ENCODE measurements around the gene JUN. TPM values are rescaled to one million over a fixed set of nuclear protein-coding genes. Genes with fewer than 3 reads are reported as not detected.
A peak's percentile ranks its signal among the peaks of the same experiment; 100 is the strongest.

Gene JUN
- total and polyA plus RNA-seq, 2 experiments from 2014 or later: 29.3 to 126 TPM

DNA sequence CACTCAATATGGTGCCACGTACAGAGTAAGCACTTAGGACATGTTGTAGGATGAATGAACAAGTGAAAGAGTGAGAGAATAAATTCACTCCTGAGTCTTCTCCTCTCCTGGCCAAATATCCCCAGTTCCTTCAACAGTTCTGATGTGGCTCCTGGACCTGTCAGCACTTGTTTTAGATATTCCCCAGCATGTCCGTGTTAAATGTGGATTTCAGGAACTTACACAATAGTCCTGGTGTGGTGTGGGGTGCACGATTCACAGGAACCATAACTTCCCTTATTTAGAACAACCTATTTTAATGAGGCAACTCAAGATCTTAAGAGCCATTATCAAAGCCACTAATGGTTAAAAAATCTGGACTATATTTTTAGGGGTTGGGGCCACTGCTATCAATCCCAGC is 45.0 kb downstream of the JUN start:
- Histone ChIP-seq H3K4me3 (no peak overlapping the region), H3K27ac (no peak overlapping the region), H3K9me3 (ENCODE audit: low read depth) (no peaks in the 10 kb centered on the region), H3K36me3 (no peaks in the 10 kb centered on the region), H3K4me1 (ENCODE audit: low read depth) (peaks cover 3% of the 10 kb centered on the region), H3K27me3 (no peaks in the 10 kb centered on the region)
- peak in 1 of 2 donors; percentile 53 for DNase-seq (ENCODE audit: low read depth in 1 of 2, low spot score in 1 of 2)
- TF ChIP-seq, protein P1, sequence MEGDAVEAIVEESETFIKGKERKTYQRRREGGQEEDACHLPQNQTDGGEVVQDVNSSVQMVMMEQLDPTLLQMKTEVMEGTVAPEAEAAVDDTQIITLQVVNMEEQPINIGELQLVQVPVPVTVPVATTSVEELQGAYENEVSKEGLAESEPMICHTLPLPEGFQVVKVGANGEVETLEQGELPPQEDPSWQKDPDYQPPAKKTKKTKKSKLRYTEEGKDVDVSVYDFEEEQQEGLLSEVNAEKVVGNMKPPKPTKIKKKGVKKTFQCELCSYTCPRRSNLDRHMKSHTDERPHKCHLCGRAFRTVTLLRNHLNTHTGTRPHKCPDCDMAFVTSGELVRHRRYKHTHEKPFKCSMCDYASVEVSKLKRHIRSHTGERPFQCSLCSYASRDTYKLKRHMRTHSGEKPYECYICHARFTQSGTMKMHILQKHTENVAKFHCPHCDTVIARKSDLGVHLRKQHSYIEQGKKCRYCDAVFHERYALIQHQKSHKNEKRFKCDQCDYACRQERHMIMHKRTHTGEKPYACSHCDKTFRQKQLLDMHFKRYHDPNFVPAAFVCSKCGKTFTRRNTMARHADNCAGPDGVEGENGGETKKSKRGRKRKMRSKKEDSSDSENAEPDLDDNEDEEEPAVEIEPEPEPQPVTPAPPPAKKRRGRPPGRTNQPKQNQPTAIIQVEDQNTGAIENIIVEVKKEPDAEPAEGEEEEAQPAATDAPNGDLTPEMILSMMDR (IDR thresholded peaks at IDR 0.05; ENCODE audit: low read depth, low read length): no peak

DNA sequence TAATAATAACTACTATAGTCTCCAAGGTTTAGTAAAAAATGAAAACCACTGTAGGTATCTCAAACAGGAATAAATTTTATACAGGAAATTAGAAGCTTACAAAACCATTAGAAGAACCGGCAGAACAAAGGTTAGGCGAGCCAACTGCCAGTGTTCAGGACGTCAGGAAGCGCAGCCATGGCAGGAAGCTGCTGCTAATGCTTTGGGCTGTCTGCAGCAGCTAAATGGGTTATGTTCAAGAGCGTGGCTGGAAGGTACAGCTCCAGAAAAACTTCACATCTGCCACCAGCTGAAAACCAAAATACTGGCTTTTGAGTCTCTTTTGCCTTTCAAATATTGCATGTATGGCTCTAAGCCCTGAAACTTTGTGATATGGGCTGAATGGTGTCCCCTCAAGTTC is 48.3 kb downstream of the JUN start:
- TF ChIP-seq, protein P1 (IDR thresholded peaks at IDR 0.05; ENCODE audit: low read depth, low read length): no peak
- H3K27ac ChIP-seq: no peak overlapping the region
- H3K36me3 ChIP-seq: no peaks in the 10 kb centered on the region
- no peak for DNase-seq (ENCODE audit: low read depth in 1 of 2, low spot score in 1 of 2)
- H3K9me3 ChIP-seq (ENCODE audit: low read depth): no peaks in the 10 kb centered on the region
- peaks cover 3% of the 10 kb centered on the region for H3K4me1 ChIP-seq (ENCODE audit: low read depth)
- no peaks in the 10 kb centered on the region for H3K27me3 ChIP-seq
- H3K4me3 ChIP-seq: no peak overlapping the region

DNA sequence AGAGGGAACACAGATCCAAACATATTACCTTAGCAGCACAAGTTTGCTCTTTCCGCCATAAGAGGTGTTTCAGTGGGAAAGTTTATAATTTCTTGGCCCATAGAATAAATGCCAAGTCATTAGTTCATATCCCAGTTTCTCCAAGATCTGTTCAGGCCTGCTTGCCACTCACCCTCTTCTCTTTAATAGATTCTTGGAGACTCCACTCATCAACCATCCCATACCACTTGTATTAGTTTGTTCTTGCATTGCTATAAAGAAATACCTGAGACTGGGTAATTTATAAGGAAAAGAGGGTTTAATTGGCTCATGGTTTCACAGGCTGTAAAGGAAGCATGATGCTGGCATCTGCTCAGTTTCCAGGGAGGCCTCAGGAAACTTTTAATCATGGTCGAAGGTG is 49.2 kb downstream of the JUN start:
- Histone ChIP-seq H3K27ac (no peak overlapping the region), H3K36me3 (no peaks in the 10 kb centered on the region), H3K4me1 (ENCODE audit: low read depth) (peaks cover 2% of the 10 kb centered on the region), H3K9me3 (ENCODE audit: low read depth) (no peaks in the 10 kb centered on the region), H3K4me3 (no peak overlapping the region), H3K27me3 (no peaks in the 10 kb centered on the region)
- TF ChIP-seq, protein P1 (IDR thresholded peaks at IDR 0.05; ENCODE audit: low read depth, low read length): no peak
- DNase-seq (ENCODE audit: low read depth in 1 of 2, low spot score in 1 of 2): no peak

DNA sequence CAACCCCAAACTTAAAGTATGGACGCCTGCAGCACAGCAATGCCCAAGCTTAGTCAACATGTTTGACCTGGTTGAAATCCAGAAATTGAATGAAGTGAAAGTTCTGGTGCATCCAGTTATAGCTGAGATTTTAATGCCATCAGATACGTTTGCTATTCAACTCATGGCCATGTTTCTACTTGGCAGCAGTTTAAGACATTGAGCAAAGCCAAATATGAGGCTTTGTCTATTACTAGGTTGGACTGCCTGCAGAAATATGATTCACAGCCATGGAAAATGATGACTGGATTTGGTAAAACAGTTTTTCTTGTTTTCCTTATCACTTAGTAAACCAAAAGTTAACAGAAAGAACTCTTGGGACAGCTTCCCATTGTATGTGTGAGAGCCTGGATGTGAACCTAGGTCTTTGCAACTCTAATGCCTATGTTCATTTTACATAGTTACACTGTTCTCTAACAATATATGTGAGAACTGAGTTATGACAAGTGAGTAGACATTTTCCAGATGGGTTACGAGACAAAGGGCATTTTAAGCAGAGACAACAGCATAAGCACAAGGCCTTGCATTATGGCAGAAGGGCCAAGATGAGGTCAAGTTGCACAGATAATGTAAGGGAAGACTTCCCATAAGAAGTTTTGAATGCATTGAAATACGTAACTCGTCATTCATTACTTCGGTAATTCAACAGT is 51.6 kb downstream of the JUN start:
- Histone ChIP-seq H3K9me3 (ENCODE audit: low read depth) (no peaks in the 10 kb centered on the region), H3K4me3 (no peak overlapping the region), H3K27me3 (no peaks in the 10 kb centered on the region), H3K27ac (no peak overlapping the region), H3K4me1 (ENCODE audit: low read depth) (no peaks in the 10 kb centered on the region), H3K36me3 (no peaks in the 10 kb centered on the region)
- TF ChIP-seq, protein P1 (IDR thresholded peaks at IDR 0.05; ENCODE audit: low read depth, low read length): no peak
- DNase-seq (ENCODE audit: low read depth in 1 of 2, low spot score in 1 of 2): peak in 1 of 2 donors; percentile 66

Other genes starting within 250 kb of the JUN start
- 11.8 and 13.2 TPM in 2 replicates for gene OMA1, start 237.3 kb downstream of the JUN start, total RNA-seq
- gene OMA1, start 237.3 kb downstream of the JUN start, polyA plus RNA-seq: 10.8 and 11.7 TPM in 2 replicates
- gene TACSTD2, start 206.8 kb downstream of the JUN start, total RNA-seq: not detected in 2 replicates
- 0.05 TPM in 1 of 2 replicates, not detected in the other for gene TACSTD2, start 206.8 kb downstream of the JUN start, polyA plus RNA-seq
- gene MYSM1, start 84.0 kb downstream of the JUN start, total RNA-seq: 8.1 and 21.7 TPM in 2 replicates
- 8.0 and 22.5 TPM in 2 replicates for gene MYSM1, start 84.0 kb downstream of the JUN start, polyA plus RNA-seq